ENCODE results near the gene ARL8A.

The ARL8A gene

Small RNA genes within 50 kb of the gene (small RNA-seq; reads per million reads assigned to genes)
- 0 reads per million in 2 experiments for gene CRIP1P3

All from SK-N-DZ (cell line).